DMS153 treated with DMSO at 0.1 percent for 48 hours (cell line): ENCODE data around the gene CTIF.

ENCODE experiments used
- DNase-seq: peaks from one replicate; lab custom pipeline; 2025; ENCODE audit not compliant: unreplicated experiment; lab: John Stamatoyannopoulos, UW

CTIF gene

DNA sequence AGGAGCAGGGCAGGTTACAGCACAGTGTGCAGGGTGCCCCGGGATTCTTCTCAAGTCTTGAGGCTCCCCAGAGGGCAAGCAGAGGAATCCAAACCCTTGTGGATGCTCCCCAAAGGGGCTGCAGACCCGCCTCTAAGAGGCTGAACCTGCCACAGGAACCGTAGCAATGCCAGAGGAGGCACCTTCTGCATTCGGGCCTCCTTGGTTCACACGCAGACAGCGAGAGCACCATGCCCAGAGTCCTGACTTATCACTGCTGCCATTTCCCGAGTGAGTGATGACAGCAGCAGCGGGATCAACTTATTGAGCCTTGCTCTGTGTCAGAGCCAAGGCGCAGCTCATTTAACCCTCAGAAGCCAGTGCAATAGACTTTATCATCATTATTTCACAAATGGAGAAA lies 203.5 kb downstream of the CTIF start:
- DNase-seq: no peak

DNA sequence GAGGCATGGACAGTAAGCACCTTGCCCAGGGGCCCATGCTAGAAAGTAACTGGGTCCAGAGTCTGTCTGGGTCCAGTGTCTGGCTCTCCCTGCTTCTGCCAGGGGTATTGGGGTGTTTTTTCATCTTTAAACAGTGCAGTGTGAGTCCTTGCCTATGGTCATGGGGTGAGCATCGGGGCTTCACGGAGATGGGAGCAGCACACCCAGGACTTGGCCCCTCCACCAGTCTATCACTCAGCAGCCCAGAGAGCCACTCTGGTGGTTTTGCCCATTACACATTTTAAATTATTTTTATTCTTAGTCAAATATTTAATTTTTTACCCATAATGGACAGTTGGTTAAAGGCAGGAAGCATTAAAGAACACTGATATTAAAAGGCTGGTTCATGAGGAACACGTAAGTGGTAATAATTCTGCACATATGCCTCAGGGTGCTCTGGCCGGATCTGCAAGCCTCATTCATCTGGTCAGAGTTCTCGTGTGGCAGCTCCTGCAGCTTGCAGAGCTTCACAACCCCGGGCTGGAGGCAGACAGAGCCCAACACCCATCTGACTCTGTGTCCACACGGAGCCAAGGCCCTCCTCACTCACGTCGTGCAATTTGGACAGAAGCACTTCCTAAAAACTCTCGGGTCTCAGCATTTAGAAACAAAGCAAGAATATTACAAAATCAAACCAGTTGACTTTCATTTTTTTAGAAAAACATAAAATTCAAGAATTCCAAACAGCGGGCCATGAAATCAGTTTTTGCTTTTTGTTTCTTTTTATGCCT lies 204.1 kb downstream of the CTIF start:
- DNase-seq: no peak

DNA sequence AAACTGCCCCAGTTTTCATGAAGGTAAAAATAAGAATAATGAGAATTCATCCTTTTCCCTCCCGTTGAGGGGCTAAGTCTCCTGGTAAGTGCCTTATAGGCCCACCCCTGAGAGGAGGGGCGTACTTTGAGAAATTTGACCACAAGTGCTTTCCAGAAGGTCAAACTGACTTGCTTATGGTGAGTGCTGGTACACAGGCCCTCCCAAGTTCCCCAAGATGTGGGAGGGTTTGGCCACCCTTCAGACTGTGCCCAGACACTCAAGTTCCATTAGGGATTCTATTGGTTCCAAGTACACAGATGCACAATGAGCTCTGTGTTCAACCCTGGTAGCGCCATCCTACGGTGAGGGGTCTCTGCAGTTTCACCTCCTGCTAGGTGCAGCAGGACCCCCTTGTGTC lies 205.1 kb downstream of the CTIF start:
- no peak for DNase-seq

DNA sequence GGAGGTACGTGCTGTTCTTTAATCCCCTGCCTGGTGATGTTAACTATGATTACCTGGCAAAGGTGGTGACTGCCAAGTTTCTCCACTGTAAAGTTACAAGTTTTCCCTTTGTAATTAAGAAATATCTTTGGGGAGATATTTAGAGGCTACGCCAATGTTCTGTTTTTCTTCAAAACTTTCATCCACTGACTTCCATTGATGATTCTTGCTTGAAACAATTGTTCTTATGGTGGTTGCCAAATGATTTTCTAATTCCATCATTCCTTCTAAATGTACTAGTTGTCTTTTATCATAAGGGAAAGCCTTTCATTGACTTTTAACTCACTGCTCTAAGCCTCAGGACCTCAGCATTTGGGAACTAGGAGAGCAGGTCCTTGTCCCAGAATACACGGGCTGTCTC lies 206.5 kb downstream of the CTIF start:
- DNase-seq: no peak

DNA sequence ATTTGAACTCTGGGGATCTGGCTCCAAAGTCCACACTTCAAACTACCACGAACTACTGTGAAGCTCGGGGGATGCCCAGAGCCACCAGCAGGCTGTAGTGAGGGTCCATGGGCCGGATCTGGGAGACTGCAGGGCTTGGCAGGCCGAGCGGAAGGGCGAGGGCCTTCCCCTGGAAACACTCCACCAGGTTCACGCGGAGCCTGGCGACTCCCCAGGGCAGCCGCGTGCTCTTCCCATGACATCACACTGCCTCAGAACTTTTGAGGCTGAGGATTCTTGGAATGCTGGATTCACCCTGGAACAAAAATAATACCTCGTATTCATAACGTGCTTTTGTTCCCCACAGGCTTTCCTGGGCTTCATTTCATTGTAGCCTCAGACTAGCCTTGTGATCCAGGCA lies 210.9 kb downstream of the CTIF start:
- no peak for DNase-seq

DNA sequence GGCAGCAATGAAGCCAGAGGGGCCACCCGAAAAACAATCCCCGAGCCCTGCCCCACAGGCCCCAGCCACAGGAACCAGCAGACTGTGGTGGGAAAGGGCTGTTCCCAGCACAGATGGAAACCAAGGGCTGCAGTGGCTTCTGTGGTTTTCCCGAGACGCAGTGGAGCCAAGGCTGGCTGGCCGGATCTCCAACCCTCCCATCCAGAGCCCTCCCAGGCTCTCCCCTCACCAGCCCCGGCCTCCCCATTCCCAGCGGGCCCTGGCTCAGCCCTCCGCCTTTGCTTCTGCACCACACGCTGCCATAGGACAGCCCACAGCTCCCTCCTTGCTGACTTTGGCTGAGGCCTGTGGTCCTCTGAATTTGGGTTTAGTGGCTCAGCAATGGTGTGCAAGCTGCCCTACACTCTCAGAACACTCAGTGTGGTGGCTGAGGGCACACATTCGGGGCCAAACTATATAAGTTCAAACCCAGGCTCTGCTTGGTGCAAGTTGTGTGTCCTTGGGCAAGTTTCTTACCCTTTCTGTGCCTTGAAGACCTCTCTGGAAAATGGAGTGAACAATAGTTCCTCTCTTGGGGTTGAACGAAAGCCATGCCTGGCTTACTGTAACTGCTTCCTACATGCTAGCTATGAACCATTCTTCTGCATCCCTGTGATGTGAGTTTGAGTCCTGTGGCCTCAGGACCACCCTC lies 211.8 kb downstream of the CTIF start:
- no peak for DNase-seq

DNA sequence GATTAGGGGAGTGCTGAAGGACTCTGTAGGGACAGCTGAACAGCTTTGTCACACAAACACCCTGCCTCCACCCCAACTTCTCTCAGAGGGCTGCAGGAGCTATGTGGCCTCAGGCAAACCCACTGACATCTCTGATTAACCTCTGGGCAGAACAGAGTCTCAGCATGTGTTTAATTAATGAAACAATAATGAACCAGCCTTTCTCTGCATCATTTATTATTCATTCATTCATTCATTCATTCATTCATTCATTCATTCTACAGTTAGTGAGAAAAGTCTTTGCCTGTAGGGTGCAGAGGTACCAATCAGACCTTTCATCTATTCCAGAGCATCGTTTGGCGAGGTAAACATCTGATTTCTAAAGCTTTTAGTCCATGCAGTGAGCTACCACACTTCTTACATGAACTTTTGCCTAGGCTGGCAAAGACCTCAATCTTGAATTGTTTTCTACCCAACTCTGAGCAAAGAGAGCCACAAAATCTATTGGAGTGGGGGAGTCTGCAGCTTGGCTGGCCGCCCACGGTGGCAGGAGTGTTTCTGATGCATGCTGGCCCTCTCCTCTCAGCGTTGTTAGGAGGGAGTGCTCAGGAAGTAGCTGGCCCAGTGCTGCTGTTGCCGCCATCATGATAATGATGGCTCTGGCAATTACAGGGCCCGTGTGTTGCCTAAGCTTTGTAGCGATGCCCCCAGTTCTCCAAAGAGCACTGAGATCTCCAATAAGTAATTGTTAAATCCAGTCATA lies 213.1 kb downstream of the CTIF start:
- DNase-seq: no peak

DNA sequence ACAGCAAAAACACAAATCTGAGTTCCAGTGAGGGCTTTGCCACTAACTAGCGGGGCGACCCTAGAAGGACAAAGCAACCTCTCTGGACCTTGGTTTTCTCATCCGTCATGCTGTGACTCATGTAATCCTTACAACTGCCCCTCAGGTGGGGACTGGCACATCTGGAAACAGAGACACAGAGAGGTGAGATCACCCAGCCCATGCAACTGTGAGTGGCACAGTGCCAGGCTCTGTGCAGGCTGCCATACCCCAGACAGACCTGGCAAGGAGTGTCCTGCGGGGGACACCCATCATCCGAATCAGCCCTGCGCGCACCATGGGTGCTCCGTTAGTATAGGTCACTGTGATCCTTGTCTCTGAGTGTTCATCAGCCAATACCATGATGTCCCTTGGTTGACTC lies 213.6 kb downstream of the CTIF start:
- DNase-seq: no peak

DNA sequence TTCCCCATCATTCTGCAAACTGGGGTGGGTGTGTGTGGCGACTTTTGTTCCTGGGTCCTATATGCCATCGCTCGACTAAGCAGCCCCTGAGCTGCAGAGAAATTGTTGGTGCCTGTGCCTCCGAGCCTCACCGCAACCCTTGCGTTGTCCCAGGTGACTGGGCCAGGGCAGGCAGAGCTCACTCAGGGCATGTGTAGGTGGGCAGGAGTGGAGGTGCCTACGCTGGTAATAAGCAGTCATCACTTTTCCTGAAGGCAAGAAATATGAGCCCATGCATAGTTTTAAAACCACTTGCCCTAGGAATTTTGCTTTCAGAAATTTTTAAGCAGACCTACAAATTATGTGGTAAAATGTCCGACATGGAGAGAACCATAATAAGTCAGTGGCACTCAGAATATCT lies 214.1 kb downstream of the CTIF start:
- DNase-seq: no peak

DNA sequence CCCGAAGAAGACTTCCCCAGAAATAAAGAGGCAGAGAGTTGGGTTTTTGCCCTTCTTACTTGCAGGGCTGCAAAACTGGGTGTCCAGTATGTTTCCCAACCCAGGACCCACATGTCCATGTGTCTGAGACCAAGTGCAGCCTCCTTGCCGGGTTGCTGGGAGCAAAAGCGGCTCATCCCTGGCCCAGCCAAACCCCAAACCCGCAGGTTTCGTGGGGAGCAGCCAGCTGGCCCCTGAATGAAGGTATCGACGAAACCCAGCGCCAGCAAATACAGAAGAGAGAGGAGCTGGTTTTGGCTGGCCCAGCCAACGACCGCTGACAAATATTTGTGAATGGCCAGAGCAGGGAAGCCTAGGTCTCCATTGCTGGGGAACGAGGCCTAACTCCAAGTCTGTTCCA lies 214.9 kb downstream of the CTIF start:
- DNase-seq: no peak

DNA sequence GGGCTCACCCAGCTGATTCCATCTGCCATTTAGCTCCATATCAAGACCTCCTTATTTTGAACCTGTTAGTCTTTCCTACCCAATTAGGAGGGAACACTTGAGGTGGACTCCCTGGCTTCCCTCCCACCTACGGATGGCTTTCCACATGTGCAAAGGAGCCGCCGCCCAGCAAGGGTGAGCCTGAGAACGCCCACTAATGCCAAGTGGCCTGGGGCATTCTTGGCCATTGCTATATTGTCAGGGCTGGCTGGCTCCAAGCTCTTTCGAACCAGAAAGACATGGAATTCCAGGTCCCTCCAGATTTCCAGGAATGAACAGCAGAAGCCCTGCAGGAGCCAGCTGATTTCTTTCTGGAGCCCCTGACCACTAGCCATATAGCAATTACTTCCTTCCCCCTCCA lies 215.7 kb downstream of the CTIF start:
- DNase-seq: no peak

DNA sequence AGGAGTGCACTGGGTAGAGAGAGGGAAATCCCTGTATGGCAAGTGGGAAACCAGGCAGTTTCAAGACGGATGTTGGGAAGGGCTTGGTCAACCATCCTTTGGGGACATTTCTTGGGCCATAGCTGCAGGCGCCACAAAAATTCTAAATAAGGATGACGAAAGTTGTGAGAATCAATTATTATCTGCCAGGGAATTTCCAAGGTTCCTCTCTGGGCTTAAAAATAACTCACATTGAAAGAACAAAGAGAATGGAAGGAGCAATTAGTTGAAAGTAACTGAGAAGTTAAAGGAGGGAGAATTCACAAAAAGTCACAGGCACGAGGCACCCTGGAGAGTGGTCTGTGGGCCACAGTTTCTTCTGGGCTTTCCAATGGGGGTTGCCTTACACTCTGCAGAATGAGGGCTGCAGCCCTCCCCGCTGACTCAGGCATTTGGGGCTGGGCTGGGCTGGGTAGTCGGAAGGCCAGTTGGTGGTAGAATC lies 216.2 kb downstream of the CTIF start:
- DNase-seq: no peak

DNA sequence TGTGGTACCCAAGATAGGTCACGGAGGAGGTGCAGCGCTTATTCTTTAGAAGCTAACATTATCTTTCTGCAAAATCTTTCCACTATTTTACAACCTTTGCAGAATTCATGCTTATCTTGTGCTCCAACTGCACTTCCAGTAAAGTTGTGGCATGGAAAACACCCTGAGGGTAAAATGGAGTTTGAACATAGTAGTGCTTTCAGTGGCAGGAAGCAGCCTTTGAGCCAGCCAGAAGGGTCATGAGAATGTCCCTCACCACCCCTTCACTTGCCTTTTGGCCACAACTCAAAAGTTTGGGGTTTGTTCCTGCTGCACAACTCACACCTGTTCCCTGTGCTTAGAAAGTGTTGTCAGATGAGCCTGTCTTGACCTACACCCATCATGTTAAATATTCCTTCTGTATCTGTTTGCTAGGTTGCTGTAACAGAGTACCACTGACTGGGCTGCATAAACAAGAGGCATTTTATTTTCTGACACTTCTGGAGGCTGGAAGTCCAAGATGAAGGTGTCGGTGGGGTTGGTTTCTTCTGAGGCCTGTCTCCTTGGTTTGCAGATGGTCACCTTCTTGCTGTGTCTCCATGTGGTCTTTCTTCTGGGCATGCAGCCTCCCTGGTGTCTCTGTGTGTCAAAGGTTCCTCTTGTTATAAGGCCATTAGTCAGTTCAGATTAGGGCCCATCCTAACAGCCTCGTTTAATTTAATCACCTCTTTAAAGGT lies 217.8 kb downstream of the CTIF start:
- no peak for DNase-seq

DNA sequence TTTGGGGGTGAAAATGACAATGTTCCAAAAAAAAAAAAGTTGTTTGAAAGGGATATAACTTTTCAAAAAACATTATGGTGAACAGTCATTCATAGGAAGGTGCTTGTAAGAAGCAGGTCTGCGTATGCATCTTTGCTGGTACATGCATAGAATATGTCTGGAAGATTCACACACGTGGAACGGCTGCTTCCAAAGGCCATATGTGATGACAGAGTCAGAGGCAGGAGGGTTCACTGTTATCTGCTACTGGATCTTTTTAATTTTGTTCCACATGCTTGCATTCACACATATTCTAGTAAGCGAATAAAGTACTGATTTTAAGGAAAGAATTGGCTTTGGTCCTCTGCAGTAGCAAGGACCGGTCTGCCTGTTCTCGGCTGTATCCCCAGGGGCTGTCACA lies 218.5 kb downstream of the CTIF start:
- no peak for DNase-seq

DNA sequence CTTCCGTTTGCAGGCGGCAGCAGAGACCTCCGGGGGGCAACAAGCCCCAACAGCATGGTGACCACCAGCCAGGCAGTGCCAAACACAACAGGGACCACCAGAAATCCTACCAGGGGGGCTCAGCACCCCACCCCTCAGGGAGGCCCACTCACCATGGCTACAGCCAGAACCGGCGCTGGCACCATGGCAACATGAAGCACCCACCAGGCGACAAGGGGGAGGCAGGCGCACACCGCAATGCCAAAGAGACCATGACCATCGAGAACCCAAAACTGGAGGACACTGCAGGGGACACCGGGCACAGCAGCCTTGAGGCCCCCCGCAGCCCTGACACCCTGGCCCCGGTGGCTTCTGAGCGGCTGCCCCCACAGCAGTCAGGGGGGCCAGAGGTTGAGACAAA lies 219.1 kb downstream of the CTIF start:
- DNase-seq: no peak

DNA sequence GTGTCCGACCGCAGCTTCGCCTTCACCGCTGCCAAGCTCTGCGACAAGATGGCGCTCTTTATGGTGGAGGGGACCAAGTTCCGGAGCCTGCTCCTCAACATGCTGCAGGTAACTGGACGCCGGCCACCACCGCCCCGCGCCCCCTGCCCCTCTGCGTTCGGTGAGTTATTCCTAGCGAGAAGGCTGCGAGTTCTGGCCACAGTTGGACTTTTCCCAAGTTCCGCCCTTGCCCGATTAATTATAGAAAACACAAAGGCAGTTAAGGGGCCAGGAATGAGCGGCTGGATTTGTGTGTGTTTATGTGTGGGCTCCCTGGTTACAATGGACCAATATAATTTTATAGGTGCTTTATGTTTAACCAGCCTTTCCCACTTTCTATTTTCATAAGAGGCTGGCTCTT lies 222.8 kb downstream of the CTIF start:
- no peak for DNase-seq

DNA sequence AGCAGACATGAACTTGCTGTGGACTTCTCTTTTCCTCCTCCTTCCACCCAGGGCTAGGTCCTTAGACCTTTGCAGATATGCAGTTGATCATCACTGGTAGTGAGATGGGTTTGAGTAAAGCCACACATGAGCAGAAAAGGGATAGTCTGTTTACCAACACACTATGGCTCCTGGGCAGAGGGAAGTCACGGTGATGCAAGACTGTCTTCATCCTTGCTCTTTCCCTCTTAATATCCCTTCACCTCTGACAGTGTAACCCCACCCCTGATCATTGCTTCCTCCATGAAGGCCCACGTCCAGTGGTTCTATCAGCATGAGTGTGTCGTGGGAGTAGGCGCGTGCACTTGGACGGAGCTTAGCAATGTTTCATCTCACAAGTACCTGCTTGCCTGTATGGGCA lies 223.2 kb downstream of the CTIF start:
- no peak for DNase-seq

DNA sequence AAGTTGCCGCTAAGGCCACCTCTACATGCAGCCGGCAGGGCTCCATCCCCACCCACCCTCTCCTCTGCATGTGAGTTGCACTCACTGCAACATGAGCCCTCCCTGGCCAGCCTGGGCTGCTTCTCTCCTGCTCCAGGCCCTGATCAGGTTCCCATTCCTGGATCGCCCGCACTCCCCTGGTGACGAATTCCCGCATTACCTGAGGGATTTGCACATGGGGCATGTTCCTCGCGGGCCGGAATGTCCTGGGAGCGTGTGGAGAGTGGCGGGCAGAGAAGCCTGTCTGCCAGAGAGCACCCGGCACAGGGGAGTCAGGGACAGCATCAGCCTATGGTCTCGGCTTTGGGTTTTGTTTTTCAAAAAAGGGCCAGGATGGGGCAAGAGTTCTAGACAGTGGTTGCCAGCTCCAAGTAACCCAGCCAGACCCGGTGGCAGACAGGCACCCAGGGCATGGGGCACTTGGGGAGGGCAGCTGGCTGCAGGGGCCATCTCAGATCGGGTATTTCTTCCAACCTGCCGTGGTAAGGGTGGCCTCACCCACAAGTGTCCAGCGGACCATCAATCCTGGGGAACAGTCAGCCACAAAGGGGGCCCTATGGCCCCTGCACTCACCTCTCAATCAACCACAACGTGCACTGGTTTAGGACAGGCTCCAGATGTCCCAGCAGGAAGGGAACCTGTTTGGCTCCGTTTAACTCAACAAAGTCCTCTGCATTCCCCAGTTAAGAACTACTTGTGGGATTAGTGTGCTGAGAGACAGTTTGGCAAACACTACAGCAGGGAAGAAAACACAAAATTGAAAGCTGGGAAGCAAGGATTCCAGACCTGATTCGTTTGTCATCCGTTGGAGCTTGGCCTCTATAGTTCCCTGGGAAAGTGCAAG lies 224.2 kb downstream of the CTIF start:
- no peak for DNase-seq

DNA sequence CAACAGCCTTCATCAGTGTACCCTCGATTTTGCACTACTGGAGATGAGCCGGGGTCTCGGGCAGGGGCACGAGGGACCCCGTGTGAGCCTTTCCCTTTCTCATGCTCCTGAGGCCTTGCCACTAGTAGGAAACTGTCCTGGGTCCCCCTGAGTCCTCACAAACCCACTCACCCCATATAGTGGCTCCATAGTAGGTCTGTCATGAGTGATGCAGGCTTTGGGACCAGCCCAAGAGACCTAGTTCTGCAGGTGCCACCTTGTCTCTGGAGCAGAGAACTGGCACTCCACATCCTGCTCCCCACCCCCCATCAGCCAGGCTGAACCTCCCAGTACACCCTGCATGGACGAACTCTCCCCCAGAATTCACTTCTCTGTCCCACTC lies 224.9 kb downstream of the CTIF start:
- DNase-seq: no peak

DNA sequence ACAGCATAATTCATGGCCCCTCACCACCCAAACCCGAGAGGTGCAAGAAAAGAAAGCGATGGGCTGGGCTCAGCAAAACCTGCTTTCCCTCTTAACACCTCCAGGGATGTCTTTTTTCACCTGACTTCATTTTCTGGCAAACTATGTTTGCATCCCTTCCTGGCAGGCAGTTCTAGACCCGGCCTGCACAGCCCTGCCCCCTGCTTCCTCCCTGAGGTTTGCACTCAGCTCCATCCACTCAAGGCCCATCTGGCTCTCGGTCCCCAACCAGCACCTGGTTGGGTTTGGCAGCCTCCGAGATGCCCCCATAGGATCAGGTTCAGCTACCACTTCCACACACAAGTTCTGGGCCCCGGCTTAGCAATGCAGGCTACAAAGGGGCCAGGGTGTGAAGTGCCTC lies 226.2 kb downstream of the CTIF start:
- DNase-seq: no peak
